CD4-positive, alpha-beta T cell (primary cell): ENCODE results near the gene IQSEC1. TPM values are rescaled to one million over a fixed set of nuclear protein-coding genes. Genes with fewer than 3 reads are reported as not detected.
"Not testable (repeated sequence)": the region's sequence is repeated elsewhere in the genome, so short reads cannot be mapped to it uniquely, and the experiment has no call there.

ENCODE experiments used
- ATAC-seq: fragments of 200-7000 bp; cut with Tn5 transposase; one replicate; pipeline ENCODE4 v1.10.0; 2022; ENCODE audit warnings: mild to moderate bottlenecking; ENCODE audit not compliant: poor library complexity
- CTCF ChIA-PET: fragments of 350-600 bp; sonication (Branson Sonifier 250); formaldehyde crosslinking; loops from one replicate; lab custom pipeline; 2021; ENCODE audit warnings: antibody characterized with exemption, inconsistent platforms; lab: Charles Lee
- POLR2A ChIA-PET: fragments of 350-600 bp; sonication (Branson Sonifier 250); formaldehyde crosslinking; loops from one replicate; lab custom pipeline; 2021; ENCODE audit warnings: antibody characterized with exemption, inconsistent platforms; lab: Charles Lee
- DNase-seq, 14 experiments: peaks; one replicate each; pipeline ENCODE4 v3.0.0-alpha.2; 2013 to 2020; ENCODE audit warnings: mixed read lengths in 2 of 14
- H3K27ac ChIP-seq, 2 donors: one replicate each; pipeline versions ENCODE4 v1.5.1 to v1.7.0; 2013; ENCODE audit warnings: low read length in 2 of 2, low read depth in 1 of 2, mild to moderate bottlenecking in 1 of 2
- H3K27me3 ChIP-seq, 2 experiments: 1 replicate in 1 of 2; 2 replicates in 1 of 2; pipeline versions ENCODE4 v1.6.1 to v1.7.0; 2013; ENCODE audit warnings: low read length in 2 of 2, control low read depth in 1 of 2, mild to moderate bottlenecking in 1 of 2, moderate library complexity in 1 of 2; ENCODE audit not compliant: insufficient read depth in 2 of 2, control insufficient read depth in 1 of 2
- H3K36me3 ChIP-seq: one replicate; pipeline ENCODE4 v1.6.1; 2013; ENCODE audit warnings: low read length, control low read depth; ENCODE audit not compliant: insufficient read depth
- H3K4me1 ChIP-seq: one replicate; pipeline ENCODE4 v1.6.1; 2013; ENCODE audit warnings: low read length, control low read depth; ENCODE audit not compliant: insufficient read depth
- H3K4me3 ChIP-seq: one replicate; pipeline ENCODE4 v1.5.1; 2013; ENCODE audit warnings: mild to moderate bottlenecking, low read length, moderate library complexity
- H3K9me3 ChIP-seq, 2 experiments: 1 replicate in 1 of 2; 2 replicates in 1 of 2; pipeline versions ENCODE4 v1.6.1 to v1.7.0; 2013; ENCODE audit warnings: low read length in 2 of 2, mild to moderate bottlenecking in 2 of 2, control low read depth in 1 of 2, moderate library complexity in 1 of 2; ENCODE audit not compliant: control insufficient read depth in 1 of 2, insufficient read depth in 1 of 2
- H3K27ac Mint-ChIP-seq: one replicate; pipeline ENCODE4 v1.8.0; 2020; ENCODE audit warnings: mixed read lengths
- H3K27me3 Mint-ChIP-seq: one replicate; pipeline ENCODE4 v1.8.0; 2021; ENCODE audit warnings: mixed read lengths
- H3K36me3 Mint-ChIP-seq: one replicate; pipeline ENCODE4 v1.8.0; 2021; ENCODE audit warnings: low read depth, mixed read lengths
- H3K4me1 Mint-ChIP-seq: one replicate; pipeline ENCODE4 v1.8.0; 2021; ENCODE audit warnings: low read depth, mixed read lengths
- H3K4me3 Mint-ChIP-seq: one replicate; pipeline ENCODE4 v1.8.0; 2020; ENCODE audit warnings: mild to moderate bottlenecking, mixed read lengths
- H3K9me3 Mint-ChIP-seq: one replicate; pipeline ENCODE4 v1.8.0; 2020; ENCODE audit warnings: mixed read lengths
- CTCF ChIP-seq: fragments of 200-600 bp; IDR thresholded peaks from one replicate; pipeline ENCODE4 v1.8.0; 2022; ENCODE audit warnings: antibody characterized with exemption, mild to moderate bottlenecking
- intact Hi-C, 2 experiments: fragments of 100-400 bp; cut with DNase I in 1 of 2; cut with micrococcal nuclease in 1 of 2; formaldehyde crosslinking; loops; one replicate each; pipeline versions ENCODE4 v1.15.1 to v1.9.0; 2023 to 2025; cut with DNase I, micrococcal nuclease
- total RNA-seq, 174 experiments: library from RNA in 2 of 174; stranded (reverse) in 2 of 174; gene quantifications; one replicate each; pipeline ENCODE4 v1.2.3 and lab custom pipeline; 2021 to 2026

Gene IQSEC1
- total RNA-seq, 2 experiments from 2014 or later: 102 to 108 TPM

DNA sequence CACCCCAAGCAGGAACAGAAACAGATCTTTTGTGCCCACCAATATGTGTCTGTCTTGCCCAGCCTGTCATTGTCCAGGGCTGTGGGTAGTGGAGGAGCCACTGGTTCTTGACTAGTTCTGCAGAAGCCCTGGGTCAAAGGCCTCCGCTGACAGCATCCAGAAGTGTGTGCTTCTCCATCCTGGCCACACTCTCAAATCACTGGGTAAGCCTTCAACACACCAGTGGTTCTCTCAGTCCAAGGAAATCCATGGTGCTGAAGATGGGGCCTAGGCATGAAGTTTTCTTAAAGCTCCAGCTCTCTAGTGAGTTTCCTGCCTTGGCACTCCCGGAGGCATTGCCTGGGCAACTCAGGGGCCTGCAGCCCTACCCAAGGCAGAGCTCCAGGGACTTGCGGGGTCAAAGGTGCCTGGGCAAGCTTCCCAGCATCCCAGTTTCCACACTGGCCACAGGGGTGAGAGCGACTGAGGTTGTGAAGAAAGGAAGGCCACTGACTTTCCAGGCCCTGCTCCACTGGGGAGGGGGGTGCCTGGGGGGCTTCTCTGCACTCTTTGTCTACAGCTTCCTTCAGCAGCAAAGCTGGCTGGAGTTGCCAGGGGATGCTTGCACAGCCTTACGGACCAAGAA lies 193.9 kb downstream of the IQSEC1 start:
- CTCF ChIA-PET: no interaction called here
- intact Hi-C loops: no loop called here

GRCh38 chr3:12878758-12879157 lies 194.5 kb downstream of the IQSEC1 start:
- H3K9me3 ChIP-seq, H3K9me3 Mint-ChIP-seq, H3K36me3 Mint-ChIP-seq, H3K4me3 ChIP-seq, H3K27ac ChIP-seq, H3K4me1 Mint-ChIP-seq, POLR2A ChIA-PET, H3K27ac Mint-ChIP-seq, DNase-seq, intact Hi-C loops, H3K36me3 ChIP-seq, CTCF ChIA-PET, H3K4me3 Mint-ChIP-seq, H3K27me3 ChIP-seq, ATAC-seq: not testable (repeated sequence)
- H3K4me1 ChIP-seq: peaks cover 10% of the 10 kb centered on the region
- H3K27me3 Mint-ChIP-seq: peaks cover 13% of the 10 kb centered on the region

More for the DNA sequence above, 193.9 kb downstream of the IQSEC1 start:
- Mint-ChIP-seq H3K9me3 (no peaks in the 10 kb centered on the region), H3K36me3 (no peaks in the 10 kb centered on the region), H3K4me3 (no peak overlapping the region), H3K27me3 (peaks cover 13% of the 10 kb centered on the region), H3K27ac (no peak overlapping the region), H3K4me1 (no peaks in the 10 kb centered on the region)
- POLR2A ChIA-PET: no interaction called here
- Histone ChIP-seq H3K4me3 (no peak overlapping the region), H3K9me3 (no peaks in the 10 kb centered on the region), H3K27me3 (peaks cover 8 to 9% of the 10 kb centered on the region in 2 experiments), H3K4me1 (peaks cover 10% of the 10 kb centered on the region), H3K36me3 (no peaks in the 10 kb centered on the region), H3K27ac (no peak overlapping the region)
- ATAC-seq: no peak
- no peak for DNase-seq
- no peak for TF ChIP-seq CTCF

GRCh38 chr3:12878141-12878574 lies 195.1 kb downstream of the IQSEC1 start:
- Mint-ChIP-seq H3K4me3 (no peak overlapping the region), H3K4me1 (no peaks in the 10 kb centered on the region), H3K27ac (no peak overlapping the region), H3K27me3 (peaks cover 19% of the 10 kb centered on the region), H3K36me3 (no peaks in the 10 kb centered on the region), H3K9me3 (no peaks in the 10 kb centered on the region)
- peaks cover 9 to 10% of the 10 kb centered on the region in 2 experiments for H3K27me3 ChIP-seq
- intact Hi-C loops: no loop called here
- ATAC-seq (no peak), DNase-seq (no peak)
- no peak overlapping the region for H3K27ac ChIP-seq
- POLR2A ChIA-PET: no interaction called here
- H3K9me3 ChIP-seq: no peaks in the 10 kb centered on the region
- no peaks in the 10 kb centered on the region for H3K36me3 ChIP-seq
- CTCF ChIA-PET: no interaction called here
- no peak overlapping the region for H3K4me3 ChIP-seq
- TF ChIP-seq CTCF: no peak
- peaks cover 10% of the 10 kb centered on the region for H3K4me1 ChIP-seq

DNA sequence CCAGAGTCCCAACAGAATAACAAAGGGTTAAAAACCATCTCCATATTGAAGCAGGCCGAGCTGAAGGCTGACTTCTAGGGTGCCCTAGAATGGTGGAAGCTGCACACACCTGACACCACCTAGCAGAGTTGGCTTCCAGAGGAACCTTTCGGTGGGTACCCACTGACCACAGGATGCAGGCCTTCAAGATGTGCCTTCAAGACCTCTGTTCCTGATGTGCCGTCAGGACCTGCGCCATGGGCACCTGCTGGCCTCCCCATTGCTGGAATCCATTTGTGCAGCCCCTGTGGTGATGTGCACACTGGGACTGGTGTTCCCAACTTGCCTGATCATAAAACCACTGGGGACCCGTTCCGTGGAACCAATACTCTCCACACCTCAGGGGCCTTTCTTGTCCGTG lies 196.2 kb downstream of the IQSEC1 start:
- Histone ChIP-seq H3K36me3 (no peaks in the 10 kb centered on the region), H3K9me3 (no peaks in the 10 kb centered on the region), H3K4me1 (peaks cover 10% of the 10 kb centered on the region), H3K27ac (no peak overlapping the region), H3K27me3 (peaks cover 9 to 10% of the 10 kb centered on the region in 2 experiments), H3K4me3 (no peak overlapping the region)
- Mint-ChIP-seq H3K27ac (no peak overlapping the region), H3K36me3 (no peaks in the 10 kb centered on the region), H3K9me3 (no peaks in the 10 kb centered on the region), H3K4me1 (no peaks in the 10 kb centered on the region), H3K27me3 (peaks cover 19% of the 10 kb centered on the region), H3K4me3 (no peak overlapping the region)
- intact Hi-C loops: no loop called here
- no peak for DNase-seq
- POLR2A ChIA-PET: no interaction called here
- CTCF ChIA-PET: no interaction called here
- no peak for TF ChIP-seq CTCF
- ATAC-seq: no peak
